HG02588 (cell line): ENCODE data around the gene EIF2B5.

Experiments used
- ATAC-seq: cut with Tn5 transposase; IDR thresholded peaks from one replicate; pipeline ENCODE4 v1.9.1; 2021; ENCODE audit warnings: mild to moderate bottlenecking, moderate library complexity; ENCODE audit not compliant: unreplicated experiment

EIF2B5 gene

GRCh38 chr3:184192889-184193288 is 57.7 kb downstream of the EIF2B5 start:
- ATAC-seq, result no peak

- ATAC-seq, result no peak
Observed at GRCh38 chr3:184193991-184194539, 58.9 kb downstream of the EIF2B5 start.
